Measurements from ENCODE around the gene PAF1. TPM values are rescaled to one million over a fixed set of nuclear protein-coding genes. Genes with fewer than 3 reads are reported as not detected.

The PAF1 gene
- total and polyA plus RNA-seq, 2 of the 13 experiments (the other 11 are each of a cell fraction or from before 2014, with no cell fraction given) = 30.2 to 31.1 TPM

GRCh38 chr19:39390751-39391437 is at the start of gene PAF1, which contains the start of gene MED29 (continued):
- TF ChIP-seq HOXA9 (CRISPR knock-in tag; IDR thresholded peaks at IDR 0.05; ENCODE audit: borderline replicate concordance) (0 out of 2 replicates have a peak, but pooled peaks have one; percentile 15), GTF3A (CRISPR knock-in tag; conservative IDR thresholded peaks at IDR 0.05) (peak; percentile 96), ZKSCAN1 (IDR thresholded peaks at IDR 0.05; ENCODE audit: low read length) (no peak), FOXA1 (IDR thresholded peaks at IDR 0.05) (no peak), FOXA1 (CRISPR knock-in tag; IDR thresholded peaks at IDR 0.05) (0 out of 2 replicates have a peak, but pooled peaks have one; percentile 14), IRF2 (CRISPR knock-in tag; IDR thresholded peaks at IDR 0.05) (peak; percentile 67; the same call in 1 of the 2 replicates), ZNF207 (IDR thresholded peaks at IDR 0.05; ENCODE audit: borderline replicate concordance) (no peak), MEF2D (CRISPR knock-in tag; IDR thresholded peaks at IDR 0.05) (peak; percentile 13; the same call in 1 of the 2 replicates), ERF (CRISPR knock-in tag; IDR thresholded peaks at IDR 0.05) (no peak), PHB2 (IDR thresholded peaks at IDR 0.05; ENCODE audit: partially characterized antibody) (no peak), ZFP36 (IDR thresholded peaks at IDR 0.05; ENCODE audit: borderline replicate concordance, low read depth, low read length, partially characterized antibody) (no peak), EZH2 (conservative IDR thresholded peaks at IDR 0.05; ENCODE audit: low read depth, low read length) (no peak), ZNF746 (CRISPR knock-in tag; IDR thresholded peaks at IDR 0.05) (no peak), PRMT3 (CRISPR knock-in tag; IDR thresholded peaks at IDR 0.05; ENCODE audit: borderline replicate concordance, low read depth) (no peak), ZNF407 (CRISPR knock-in tag; IDR thresholded peaks at IDR 0.05; ENCODE audit: not compliant biosample characterization) (no peak), PHF5A (CRISPR knock-in tag; IDR thresholded peaks at IDR 0.05; ENCODE audit: low read depth, unreplicated experiment) (peak; percentile 57), ZNF17 (CRISPR knock-in tag; IDR thresholded peaks at IDR 0.05) (no peak), ZFAT (CRISPR knock-in tag; conservative IDR thresholded peaks at IDR 0.05) (no peak), MXI1 (IDR thresholded peaks at IDR 0.05; ENCODE audit: borderline replicate concordance, low read depth, low read length) (peak; percentile 13; the same call in 1 of the 3 replicates)
- TF ChIP-seq, protein P1, sequence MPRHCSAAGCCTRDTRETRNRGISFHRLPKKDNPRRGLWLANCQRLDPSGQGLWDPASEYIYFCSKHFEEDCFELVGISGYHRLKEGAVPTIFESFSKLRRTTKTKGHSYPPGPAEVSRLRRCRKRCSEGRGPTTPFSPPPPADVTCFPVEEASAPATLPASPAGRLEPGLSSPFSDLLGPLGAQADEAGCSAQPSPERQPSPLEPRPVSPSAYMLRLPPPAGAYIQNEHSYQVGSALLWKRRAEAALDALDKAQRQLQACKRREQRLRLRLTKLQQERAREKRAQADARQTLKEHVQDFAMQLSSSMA (CRISPR knock-in tag; IDR thresholded peaks at IDR 0.05) = 0 out of 2 replicates have a peak, but pooled peaks have one; percentile 40
- TF ChIP-seq, protein P2, sequence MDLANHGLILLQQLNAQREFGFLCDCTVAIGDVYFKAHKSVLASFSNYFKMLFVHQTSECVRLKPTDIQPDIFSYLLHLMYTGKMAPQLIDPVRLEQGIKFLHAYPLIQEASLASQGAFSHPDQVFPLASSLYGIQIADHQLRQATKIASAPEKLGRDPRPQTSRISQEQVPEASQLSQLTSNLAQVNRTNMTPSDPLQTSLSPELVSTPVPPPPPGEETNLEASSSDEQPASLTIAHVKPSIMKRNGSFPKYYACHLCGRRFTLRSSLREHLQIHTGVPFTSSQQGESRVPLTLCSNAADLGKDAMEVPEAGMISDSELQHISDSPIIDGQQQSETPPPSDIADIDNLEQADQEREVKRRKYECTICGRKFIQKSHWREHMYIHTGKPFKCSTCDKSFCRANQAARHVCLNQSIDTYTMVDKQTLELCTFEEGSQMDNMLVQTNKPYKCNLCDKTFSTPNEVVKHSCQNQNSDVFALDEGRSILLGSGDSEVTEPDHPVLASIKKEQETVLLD (CRISPR knock-in tag; IDR thresholded peaks at IDR 0.05; ENCODE audit: low read depth) = no peak

Data from HepG2 (cell line).